ENCODE measurements around the gene ZBTB18.
"Not testable (repeated sequence)": the region's sequence is repeated elsewhere in the genome, so short reads cannot be mapped to it uniquely, and the experiment has no call there.

The ZBTB18 gene

GRCh38 chr1:244042293-244042692 is 8.8 kb upstream of the ZBTB18 start:
- DNase-seq = no peak

DNA sequence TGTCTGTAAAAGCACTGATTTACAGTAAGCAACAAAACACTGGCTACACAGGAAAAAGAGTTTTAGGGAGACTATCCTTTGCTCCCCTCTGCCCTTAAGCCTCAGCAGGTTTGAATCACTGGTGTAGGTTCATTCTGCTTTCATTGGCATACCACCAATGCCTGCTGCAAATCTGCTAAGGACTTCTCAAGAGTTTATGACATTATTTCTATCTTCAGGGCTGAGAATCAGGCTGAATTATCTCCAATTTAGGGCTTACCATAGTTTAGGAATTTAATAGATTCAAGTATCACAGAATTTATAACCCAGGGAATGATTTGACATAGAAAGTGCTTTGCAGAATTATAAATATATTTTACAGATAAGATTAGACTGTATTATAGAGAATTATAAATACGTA is 6.7 kb upstream of the ZBTB18 start:
- DNase-seq = no peak

GRCh38 chr1:244046254-244046653 is 4.8 kb upstream of the ZBTB18 start:
- not testable (repeated sequence) for DNase-seq

- no peak for DNase-seq
Observed at GRCh38 chr1:244046907-244047611, 4.0 kb upstream of the ZBTB18 start.

- DNase-seq = no peak
Observed at GRCh38 chr1:244047621-244048255, 3.3 kb upstream of the ZBTB18 start.

- peak; percentile 93 for DNase-seq
Observed at GRCh38 chr1:244048256-244049161, 2.6 kb upstream of the ZBTB18 start.

DNA sequence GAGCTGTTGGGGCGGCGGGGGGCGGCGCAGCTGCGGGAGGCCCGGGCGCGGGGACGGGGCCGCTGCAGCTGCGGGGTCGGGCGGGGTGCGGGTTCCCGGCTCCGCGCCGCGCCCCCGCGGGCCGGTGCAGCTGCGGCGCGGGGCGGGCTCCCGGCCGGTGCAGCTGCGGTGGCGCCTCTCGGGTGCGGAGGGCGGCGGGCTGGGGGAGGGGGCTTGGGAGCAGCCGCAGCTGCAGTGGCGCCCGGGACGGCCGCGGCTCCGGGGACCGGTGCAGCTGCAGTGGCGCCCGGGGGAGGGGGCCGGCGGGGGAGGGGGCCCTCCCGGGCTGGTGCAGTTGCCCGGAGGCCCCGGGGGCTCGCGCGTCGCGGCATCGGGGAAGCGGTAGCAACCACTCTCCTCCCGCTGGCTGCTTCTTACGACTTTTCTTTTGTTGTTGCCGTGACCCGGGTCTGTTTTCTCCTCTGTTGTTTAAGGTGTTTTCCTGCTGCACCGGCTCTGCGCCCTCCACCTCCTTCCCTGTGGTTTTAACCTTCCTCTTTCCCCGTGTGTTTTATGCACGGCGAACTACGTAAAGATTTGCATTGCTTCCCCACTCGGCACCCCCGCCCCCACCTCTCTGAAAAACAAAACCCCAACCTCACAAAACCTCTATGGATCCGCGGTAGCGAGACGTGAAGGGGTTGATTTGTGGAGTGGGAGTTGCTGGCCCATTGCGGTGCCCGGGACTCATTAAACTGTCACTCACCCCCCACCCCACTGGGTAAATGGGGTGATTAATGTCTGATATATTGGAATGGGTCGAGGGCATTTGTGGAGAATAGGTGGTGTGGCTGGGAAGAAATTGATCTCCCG is 1.7 kb upstream of the ZBTB18 start:
- DNase-seq = peak; percentile 60

DNA sequence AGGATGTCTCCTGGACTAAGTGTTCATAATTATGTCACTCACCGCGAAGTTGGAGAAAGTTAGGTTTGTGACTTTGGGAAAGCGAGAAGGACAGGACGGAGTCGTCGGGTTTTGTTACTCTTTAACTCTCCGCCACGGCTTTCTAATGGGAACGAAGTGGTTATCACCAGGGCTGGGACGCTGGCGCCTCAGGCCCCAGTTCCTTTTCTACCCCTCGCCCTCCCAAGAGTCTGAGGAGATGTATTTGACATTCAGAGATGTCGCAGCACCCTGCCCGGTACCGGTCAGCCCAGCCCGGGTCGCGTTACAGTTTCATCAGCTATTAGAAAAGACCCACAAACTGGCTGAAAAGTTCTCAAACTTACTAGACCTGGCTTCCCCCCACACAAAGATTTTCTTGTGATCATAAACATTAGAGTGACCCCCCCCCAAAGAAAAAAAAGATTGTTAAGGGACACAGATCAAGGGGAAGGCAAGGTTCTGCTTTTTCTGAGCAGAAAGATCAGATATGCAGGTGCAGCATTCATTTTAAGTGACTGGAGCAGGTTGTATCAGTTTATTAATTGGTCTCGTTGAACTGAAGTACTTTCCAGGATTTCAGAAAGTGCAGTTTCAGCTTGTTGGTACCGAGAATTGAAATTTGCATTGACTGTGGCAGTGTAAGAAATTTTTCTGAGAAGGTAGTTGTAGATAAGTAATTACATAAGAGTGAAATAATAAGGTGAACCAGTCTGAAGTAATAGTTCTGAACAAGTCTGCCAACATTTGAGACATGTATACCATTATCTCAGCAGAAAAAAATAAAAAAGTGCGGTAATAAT is 859 bp upstream of the ZBTB18 start:
- no peak for DNase-seq

GRCh38 chr1:244052016-244052727 is 1.1 kb downstream of the ZBTB18 start:
- DNase-seq = no peak

DNA sequence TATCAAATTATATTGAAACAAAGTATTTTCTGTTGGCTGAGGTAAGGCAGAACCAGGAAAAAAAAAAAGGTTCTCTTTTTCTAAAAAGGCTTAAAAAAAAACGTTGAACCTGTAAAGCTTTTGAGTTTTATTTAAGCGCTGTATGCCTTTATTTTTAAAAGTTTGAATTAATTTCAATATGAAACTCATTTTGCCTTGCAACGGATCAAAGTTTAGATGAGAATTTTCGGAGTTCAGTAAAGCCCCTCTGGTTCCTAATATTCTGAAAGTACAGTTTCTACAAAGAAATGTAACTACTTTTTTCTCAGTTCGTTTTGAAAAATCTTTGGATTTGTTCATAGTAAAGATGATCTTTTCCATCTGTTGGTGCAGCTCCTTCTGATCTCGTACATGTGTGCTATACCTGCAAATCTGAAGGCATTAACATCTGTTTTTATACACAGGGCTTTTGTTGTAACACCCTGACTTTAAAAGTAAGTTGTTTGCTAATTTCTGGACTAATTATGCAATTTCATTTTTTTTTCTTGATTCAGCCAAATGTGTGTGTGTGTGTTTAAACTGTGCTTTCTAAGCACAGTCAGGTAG is 1.7 kb downstream of the ZBTB18 start:
- DNase-seq = no peak

DNA sequence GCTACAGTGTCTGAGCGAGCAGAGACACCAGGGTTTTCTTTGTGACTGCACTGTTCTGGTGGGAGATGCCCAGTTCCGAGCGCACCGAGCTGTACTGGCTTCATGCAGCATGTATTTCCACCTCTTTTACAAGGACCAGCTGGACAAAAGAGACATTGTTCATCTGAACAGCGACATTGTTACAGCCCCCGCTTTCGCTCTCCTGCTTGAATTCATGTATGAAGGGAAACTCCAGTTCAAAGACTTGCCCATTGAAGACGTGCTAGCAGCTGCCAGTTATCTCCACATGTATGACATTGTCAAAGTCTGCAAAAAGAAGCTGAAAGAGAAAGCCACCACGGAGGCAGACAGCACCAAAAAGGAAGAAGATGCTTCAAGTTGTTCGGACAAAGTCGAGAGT is 2.7 kb downstream of the ZBTB18 start:
- DNase-seq = no peak

- DNase-seq = no peak
Observed at GRCh38 chr1:244054247-244054923, 3.3 kb downstream of the ZBTB18 start.

- DNase-seq = no peak
Observed at GRCh38 chr1:244054924-244055263, 3.8 kb downstream of the ZBTB18 start.

GRCh38 chr1:244056577-244056976 is 5.5 kb downstream of the ZBTB18 start:
- no peak for DNase-seq

GRCh38 chr1:244057474-244058385 is 6.6 kb downstream of the ZBTB18 start:
- DNase-seq = no peak

- no peak for DNase-seq
Observed at GRCh38 chr1:244060117-244060516, 9.0 kb downstream of the ZBTB18 start.

DNA sequence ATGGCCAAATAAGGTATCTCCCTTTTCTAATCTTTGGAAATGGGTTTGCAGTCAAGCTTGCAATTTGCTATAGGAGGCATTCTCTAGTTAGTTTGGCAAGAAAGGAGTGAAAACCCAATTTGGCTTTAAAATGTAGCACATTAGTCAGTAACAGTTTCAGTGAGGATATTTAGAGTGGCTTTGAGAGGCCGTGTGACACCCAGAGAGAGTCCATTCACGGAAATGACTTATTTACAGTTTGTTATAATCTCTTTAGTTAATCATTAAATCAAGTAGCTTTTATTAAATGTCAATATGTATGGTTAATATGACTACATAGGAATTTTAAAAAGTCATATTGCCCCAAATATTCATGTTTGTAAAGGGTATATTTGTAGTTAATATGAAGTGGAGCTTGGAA is 9.6 kb downstream of the ZBTB18 start:
- no peak for DNase-seq

GRCh38 chr1:244062156-244062725 is 11.2 kb downstream of the ZBTB18 start:
- no peak for DNase-seq

DNA sequence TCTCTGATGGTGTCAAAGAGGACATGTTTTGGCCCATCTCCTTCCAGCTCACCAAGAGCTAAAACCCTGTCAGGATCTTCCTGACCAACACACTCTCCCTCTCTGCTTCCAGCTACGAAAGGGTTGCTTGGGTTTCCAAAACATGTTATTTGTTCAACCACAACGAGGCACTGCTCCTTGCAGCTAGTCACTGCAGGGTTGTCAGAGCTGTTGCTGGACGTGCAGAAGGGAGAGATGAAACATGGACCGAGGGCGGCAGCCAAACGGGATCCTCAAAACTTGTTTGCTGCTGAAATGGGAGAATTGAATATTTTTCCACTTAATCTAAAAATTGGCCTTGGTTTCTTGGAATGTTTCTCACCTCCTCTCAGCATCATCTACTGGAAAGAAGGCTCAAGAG is 12.4 kb downstream of the ZBTB18 start:
- no peak for DNase-seq
